Activated naive CD4-positive, alpha-beta T cell treated with Interleukin-2 at 50 U/mL for 16 hours (primary cell): ENCODE measurements around the gene KRTAP12-2.
"Not testable (repeated sequence)": the region's sequence is repeated elsewhere in the genome, so short reads cannot be mapped to it uniquely, and the experiment has no call there.

Experiments
- DNase-seq: peaks from one replicate; pipeline ENCODE4 v3.0.0-alpha.2; 2020

Gene KRTAP12-2

GRCh38 chr21:44648557-44649311, 18.0 kb downstream of the KRTAP12-2 start:
- no peak for DNase-seq

- no peak for DNase-seq
These were observed 19.5 kb downstream of the KRTAP12-2 start for GRCh38 chr21:44647222-44647552.

DNA sequence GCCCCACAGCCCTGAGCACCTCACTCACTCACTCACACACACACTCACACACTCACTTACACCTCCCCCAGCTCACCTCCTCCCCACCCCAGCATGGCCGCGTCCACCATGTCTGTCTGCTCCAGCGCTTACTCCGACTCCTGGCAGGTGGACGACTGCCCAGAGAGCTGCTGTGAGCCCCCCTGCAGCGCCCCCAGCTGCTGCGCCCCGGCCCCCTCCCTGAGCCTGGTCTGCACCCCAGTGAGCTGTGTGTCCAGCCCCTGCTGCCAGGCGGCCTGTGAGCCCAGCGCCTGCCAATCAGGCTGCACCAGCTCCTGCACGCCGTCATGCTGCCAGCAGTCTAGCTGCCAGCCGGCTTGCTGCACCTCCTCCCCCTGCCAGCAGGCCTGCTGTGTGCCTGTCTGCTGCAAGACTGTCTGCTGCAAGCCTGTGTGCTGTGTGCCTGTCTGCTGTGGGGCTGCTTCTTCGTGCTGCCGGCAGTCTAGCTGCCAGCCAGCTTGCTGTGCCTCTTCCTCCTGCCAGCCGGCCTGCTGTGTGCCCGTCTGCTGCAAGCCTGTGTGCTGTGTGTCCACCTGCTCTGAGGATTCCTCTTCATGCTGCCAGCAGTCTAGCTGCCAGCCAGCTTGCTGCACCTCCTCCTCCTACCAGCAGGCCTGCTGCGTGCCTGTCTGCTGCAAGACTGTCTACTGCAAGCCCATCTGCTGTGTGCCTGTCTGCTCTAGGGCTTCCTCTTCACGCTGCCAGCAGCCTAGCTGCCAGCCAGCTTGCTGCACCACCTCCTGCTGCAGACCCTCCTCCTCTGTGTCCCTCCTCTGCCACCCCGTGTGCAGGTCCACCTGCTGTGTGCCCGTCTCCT, 20.1 kb downstream of the KRTAP12-2 start, which contains the start of gene KRTAP10-11:
KRTAP10-11 (plus strand) TSS at position 49 of the 856 bp plus-strand sequence; CDS start at position 94, 45 bp downstream.
- not testable (repeated sequence) for DNase-seq

GRCh38 chr21:44644878-44645277, 21.8 kb downstream of the KRTAP12-2 start:
- DNase-seq: no peak

DNA sequence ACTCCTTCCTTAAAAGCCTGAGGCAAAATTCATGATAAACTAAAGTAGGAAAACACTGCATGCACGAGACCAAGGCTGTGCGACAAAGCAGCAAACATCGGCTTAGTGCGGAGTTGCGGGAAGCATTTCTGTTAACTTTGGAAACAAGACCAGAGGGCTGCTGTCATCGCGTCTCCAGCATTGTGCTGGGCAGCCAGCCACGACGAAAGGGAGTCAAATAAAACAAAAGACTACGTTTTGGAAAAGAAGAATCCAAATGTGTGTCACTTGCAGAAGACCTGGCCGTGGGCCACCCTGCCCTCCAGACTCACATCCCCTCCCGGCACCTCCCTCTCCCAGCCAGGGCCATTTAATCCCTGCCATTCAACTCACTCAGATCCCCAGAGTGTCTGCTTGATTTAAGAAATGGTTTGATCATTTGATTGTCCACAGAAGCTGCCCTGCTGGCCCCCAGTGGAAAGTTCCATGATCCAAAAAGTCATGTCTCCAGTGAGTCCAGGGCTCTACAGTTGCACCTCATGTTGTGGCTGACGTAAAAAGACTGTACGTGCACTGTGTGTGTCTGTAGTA, 22.9 kb downstream of the KRTAP12-2 start:
- DNase-seq: no peak

DNA sequence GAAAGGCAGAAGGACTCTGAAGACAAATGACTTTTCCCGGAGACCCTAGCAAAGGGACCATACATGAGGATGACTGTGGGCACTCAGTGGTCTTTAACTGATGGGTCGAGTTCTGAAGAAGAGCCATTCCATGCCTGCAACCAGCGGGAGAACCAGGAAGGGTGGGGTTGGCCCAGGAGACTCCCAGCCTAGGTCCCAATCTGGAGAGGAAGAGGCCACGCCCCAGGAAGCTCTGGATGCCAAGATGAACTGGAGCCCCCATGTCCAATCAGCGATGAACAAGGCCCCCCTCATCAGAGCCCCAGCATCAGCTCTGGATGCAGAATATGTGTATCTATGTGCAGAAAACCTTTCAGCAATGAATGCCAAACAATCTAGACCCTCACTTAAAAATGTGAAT, 26.0 kb downstream of the KRTAP12-2 start:
- DNase-seq: no peak

GRCh38 chr21:44639331-44639655, 27.4 kb downstream of the KRTAP12-2 start:
- no peak for DNase-seq

DNA sequence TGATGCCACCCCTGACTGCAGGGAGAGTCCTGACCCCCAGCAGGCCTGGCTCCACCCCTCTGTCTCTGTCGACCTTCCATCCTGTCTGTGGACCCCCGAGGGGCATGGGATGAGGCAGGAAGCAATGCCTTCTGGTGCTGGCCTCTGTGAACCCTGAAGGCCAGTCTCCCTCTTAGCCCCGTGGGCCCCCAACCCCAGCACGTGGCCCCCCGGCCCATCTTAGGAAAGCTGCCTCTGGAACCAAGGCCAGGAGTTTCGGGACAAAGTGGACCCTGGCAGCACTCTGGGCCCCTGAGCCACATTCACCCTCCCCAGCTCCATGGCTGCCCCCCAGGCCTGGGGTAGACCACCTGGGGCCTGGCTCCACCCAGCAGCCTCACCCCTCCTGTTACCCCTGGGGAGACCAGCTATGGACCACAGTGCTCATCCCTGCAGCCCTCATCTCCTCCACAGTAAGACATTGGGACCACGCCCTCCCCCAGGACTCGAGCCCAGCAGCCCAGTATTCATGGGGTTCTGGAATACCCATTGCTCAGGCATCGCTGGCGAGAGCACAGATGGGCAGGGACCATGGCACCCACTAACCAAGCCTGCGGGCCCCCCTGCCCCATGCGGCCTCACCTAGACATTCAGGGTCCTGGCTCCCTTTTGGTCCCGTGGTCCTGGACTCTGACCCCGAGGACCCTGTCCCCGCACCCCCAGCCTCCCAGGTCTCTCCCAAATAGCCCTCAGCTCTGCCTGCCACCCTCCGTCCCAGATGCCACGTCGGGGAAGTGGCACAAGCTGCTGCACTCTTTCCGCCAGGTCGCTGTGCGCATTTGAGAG, 28.0 kb downstream of the KRTAP12-2 start:
- not testable (repeated sequence) for DNase-seq

DNA sequence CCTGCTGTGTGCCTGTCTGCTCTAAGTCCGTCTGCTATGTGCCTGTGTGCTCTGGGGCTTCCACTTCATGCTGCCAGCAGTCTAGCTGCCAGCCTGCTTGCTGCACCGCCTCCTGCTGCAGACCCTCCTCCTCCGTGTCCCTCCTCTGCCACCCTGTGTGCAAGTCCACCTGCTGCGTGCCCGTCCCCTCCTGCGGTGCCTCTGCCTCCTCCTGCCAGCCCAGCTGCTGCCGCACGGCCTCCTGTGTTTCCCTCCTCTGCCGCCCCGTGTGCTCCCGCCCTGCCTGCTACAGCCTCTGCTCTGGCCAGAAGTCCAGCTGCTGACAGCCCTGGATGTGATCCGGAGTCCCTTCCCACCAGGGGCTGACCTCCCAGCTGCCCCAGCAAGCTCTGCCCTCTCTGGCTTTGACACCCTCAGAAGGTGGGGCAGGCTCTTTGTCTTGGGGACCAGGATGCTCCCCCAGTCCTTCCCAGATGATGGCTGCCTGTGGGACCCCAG, 28.8 kb downstream of the KRTAP12-2 start:
- DNase-seq: not testable (repeated sequence)

GRCh38 chr21:44637018-44637850, 29.5 kb downstream of the KRTAP12-2 start, which contains the start of gene KRTAP10-10:
Gene KRTAP10-10, plus strand, starts transcription at chr21:44637356. Its CDS starts 62 bp downstream, at chr21:44637418.
- no peak for DNase-seq

DNA sequence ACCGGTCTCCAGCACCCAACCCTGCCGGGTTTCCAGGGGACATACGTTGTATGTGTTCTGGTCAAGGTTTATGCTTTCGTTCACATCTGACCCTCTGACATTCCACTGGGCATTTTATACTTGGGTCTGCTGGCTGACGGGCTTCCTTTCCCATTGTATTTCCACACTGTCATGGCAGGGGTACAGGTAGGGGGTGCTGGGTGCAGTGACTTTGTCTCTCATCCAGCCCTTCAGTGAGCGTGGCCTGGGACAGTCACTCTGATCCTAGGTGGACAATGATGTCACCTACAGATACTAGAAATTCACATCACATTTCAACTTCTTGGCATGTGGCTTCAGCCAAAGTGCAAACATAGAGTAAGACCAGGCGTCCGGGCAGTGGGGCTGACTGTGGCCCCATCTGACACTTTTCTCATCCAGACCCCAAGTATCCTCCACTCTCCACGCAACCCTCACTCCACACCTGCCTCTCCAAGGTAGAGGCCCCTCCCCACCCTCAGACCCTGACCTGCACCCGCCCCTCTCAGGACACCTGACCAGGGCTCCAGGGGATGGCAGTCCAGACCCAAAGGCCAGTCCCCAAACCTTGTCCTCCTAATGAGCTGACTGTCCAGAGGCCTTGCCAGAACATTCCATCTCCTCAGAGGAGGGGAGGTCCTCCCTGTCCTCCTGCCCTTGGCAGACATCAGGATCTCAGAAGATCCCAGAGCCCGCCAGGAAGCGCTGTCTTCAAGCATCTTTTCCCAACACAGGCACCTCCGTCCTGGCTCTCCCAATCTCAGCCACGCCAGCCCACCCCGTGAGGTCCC, 30.3 kb downstream of the KRTAP12-2 start:
- DNase-seq: no peak

GRCh38 chr21:44632067-44632466, 34.7 kb downstream of the KRTAP12-2 start:
- no peak for DNase-seq

- DNase-seq: no peak
These were observed 36.3 kb downstream of the KRTAP12-2 start for GRCh38 chr21:44630440-44630839.

DNA sequence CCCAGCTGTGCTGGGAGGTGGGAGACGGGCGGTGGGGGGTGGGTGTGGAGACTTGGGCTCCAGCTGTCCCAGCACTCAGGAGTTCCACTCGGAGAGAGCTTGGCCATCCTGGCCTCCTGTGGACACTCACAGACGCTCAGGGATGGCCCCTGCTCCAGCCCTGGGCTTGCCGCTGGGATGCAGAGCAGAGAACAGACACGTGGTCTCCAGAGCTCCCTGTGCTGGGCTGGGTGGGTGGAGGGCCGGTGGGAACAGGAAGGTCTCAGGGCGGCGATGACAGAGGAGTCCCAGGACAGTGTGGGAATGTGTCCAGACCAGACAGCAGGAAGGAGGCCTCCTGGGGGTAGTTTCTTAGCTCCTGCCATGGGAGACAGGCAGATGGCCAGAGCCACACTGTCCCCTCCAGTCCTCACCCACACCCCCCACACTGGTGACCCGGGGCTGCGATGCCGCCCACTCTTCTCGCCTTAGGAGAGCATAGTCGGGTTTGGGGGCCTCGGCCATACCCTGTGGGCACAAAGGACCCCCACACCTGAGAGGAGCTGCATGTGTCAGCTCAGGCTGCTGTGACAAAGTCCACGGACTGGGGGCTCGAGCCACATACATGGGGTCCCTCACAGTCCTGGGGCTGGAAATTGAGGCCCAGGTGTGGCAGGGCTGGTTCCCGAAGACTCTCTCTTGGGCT, 37.9 kb downstream of the KRTAP12-2 start:
- DNase-seq: no peak

GRCh38 chr21:44627831-44628233, 38.9 kb downstream of the KRTAP12-2 start:
- not testable (repeated sequence) for DNase-seq

DNA sequence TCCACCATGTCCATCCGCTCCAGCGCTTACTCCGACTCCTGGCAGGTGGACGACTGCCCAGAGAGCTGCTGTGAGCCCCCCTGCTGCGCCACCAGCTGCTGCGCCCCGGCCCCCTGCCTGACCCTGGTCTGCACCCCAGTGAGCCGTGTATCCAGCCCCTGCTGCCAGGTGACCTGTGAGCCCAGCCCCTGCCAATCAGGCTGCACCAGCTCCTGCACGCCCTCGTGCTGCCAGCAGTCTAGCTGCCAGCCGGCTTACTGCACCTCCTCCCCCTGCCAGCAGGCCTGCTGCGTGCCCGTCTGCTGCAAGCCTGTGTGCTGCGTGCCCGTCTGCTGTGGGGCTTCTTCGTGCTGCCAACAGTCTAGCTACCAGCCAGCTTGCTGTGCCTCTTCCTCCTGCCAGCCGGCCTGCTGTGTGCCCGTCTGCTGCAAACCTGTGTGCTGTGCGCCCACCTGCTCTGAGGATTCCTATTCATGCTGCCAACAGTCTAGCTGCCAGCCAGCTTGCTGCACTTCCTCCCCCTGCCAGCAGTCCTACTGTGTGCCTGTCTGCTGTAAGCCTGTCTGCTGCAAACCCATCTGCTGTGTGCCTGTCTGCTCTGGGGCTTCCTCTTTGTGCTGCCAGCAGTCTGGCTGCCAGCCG, 39.4 kb downstream of the KRTAP12-2 start:
- DNase-seq: not testable (repeated sequence)

GRCh38 chr21:44626673-44627143, 40.0 kb downstream of the KRTAP12-2 start, which contains the start of gene KRTAP10-9:
Gene KRTAP10-9, plus strand, starts transcription at chr21:44627093. Its CDS starts 79 bp downstream, at chr21:44627172.
- DNase-seq: no peak

DNA sequence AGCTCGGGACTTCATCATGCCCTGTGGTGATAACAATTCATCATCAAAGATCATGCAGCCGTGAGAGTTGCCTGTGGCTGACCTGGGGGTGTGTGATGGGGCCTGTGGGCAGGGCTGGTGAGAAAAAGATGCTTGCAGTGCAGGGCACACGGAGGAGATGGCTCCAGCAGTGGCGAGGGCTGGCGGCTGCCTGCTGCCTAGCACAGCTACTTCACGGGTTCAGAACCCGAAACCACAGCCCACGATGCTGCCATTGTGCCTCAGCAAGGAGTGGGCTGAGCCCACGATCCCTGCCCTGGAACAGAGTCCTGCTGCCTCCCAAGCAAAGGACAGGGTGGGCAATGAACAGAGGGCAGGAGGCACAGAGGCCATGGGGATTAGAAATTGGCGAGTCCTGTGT, 40.5 kb downstream of the KRTAP12-2 start:
- DNase-seq: no peak

- DNase-seq: no peak
These were observed 41.0 kb downstream of the KRTAP12-2 start for GRCh38 chr21:44625756-44626155.
